Uterus (tissue), 2 donors: ENCODE results near the gene FSHR.

Experiments used
- CTCF ChIP-seq, 4 experiments: fragments of 200-600 bp in 2 of 4; fragments of 450-650 bp in 2 of 4; sonication (generic) in 2 of 4; IDR thresholded peaks; one replicate each; pipeline ENCODE4 v1.5.1; 2016 to 2019; ENCODE audit warnings: antibody characterized with exemption in 4 of 4, mild to moderate bottlenecking in 2 of 4, moderate library complexity in 1 of 4
- POLR2A ChIP-seq, 2 donors: fragments of 450-650 bp; IDR thresholded peaks; one replicate each; pipeline ENCODE4 v1.6.1; 2016; ENCODE audit warnings: antibody characterized with exemption in 2 of 2, mild to moderate bottlenecking in 1 of 2, moderate library complexity in 1 of 2

- TF ChIP-seq POLR2A (IDR thresholded peaks at IDR 0.05) (no peak), CTCF (IDR thresholded peaks at IDR 0.05) (no peak)
Observed at GRCh38 chr2:49108436-49108835, 45.9 kb downstream of the FSHR start.
